HL-60/S4 treated with phorbol 12-myristate 13-acetate at 8.2 ng/mL for 4 days and 3 days (cell line): ENCODE data around the gene SPATA9.
"Not testable (repeated sequence)": the region's sequence is repeated elsewhere in the genome, so short reads cannot be mapped to it uniquely, and the experiment has no call there.

Experiments used
- in situ Hi-C: fragments of 300-500 bp; cut with MboI; formaldehyde crosslinking; loops from 2 replicates; pipeline ENCODE4 v1.15.0; 2022; ENCODE audit warnings: low sequenced_read_pairs

SPATA9 gene

GRCh38 chr5:95717439-95717838 is 34.6 kb upstream of the SPATA9 start:
- in situ Hi-C loops, result no loop called here

DNA sequence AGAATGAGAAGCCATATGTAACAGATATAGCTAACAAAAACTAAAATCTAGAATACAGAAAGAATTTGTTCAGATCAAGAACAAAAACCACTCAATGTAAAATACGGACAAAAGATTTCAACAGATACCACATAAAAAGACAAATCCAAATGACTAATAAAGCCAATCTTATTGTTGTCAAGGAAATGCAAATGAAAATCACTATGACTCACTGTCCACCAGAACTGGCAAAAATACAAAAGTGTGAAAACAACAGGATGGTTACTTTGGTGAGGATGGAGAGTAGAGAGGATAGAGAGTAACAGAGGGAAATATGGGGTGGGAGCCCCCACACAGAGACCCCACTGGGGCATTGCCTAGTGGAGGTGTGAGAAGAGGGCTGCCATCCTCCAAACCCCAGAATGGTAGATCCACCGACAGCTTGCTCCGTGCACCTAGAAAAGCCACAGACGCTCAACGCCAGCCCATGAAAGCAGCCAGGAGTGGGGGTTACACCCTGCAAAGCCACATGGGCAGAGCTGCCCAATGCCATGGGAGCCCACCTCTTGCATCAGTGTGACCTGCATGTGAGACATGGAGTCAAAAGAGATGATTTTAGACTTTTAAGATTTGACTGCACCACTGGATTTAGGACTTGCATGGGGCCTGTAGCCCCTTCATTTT is 33.1 kb upstream of the SPATA9 start:
- in situ Hi-C loops, result no loop called here

DNA sequence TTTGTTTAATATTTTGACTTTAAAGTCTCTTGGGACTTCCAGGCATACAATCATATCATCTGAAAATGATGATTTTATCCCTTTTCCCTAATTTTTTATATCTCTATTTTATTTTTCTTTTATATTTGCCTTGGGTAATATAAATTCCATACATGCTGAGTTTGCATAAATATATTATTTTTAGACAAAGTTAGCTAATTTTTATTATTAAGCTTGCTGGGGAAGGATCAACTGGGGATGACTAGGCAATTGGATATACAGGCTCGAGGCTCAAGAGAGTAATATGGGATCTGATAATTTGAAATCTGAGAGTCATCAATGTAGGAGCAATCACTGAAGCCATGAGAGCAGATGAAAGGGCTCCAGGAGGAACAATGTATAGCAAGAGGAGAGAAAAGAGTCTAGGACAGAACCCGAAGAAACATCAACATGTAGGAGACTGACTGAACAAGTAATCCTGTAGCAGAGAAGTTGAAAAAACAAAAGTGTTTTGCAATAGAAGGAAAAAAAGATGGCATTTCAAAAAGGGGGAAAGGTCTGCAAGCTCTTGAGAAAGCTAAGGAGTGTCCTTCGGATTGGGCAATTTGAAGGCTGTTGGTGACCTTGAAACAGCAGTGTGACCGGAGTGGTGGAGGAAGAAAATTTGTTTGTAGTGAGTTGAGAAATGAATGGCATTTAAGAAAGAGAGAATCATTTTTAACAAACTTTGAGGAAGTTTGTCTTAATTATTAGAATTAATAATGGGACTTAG is 31.3 kb upstream of the SPATA9 start:
- in situ Hi-C loops, result no loop called here

GRCh38 chr5:95713246-95713645 is 30.5 kb upstream of the SPATA9 start:
- in situ Hi-C loops, result not testable (repeated sequence)

DNA sequence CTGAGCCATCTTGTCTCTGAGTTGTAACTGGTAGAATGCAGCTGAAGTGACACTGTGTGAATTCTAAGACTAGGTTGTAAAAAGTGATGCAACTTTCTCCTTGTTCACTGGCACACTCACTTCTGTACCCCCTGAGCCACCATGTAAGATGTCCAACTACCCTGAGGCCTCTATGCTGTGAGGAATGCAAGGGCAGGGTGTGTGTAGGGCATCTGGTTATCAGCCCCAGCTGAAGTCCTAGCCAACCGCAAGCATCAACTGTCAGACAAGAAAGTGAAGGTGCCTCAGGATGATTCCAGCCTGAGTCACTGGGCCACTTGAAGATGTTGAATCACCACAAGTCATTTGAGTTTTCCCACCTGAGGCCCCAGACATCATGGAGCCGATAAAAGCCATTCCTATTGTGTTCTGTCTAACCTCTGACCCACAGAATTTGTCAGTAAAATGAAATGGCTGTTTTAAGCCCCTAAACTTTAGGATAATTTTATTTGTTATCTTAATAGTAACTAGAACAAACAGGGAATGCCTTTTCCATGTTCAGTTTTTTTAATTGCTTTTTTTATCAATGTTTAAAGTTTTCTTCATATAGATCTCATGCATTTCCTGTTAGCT is 29.7 kb upstream of the SPATA9 start:
- in situ Hi-C loops, result no loop called here

- in situ Hi-C loops, result no loop called here
Measured at GRCh38 chr5:95711501-95712346, 28.9 kb upstream of the SPATA9 start.

DNA sequence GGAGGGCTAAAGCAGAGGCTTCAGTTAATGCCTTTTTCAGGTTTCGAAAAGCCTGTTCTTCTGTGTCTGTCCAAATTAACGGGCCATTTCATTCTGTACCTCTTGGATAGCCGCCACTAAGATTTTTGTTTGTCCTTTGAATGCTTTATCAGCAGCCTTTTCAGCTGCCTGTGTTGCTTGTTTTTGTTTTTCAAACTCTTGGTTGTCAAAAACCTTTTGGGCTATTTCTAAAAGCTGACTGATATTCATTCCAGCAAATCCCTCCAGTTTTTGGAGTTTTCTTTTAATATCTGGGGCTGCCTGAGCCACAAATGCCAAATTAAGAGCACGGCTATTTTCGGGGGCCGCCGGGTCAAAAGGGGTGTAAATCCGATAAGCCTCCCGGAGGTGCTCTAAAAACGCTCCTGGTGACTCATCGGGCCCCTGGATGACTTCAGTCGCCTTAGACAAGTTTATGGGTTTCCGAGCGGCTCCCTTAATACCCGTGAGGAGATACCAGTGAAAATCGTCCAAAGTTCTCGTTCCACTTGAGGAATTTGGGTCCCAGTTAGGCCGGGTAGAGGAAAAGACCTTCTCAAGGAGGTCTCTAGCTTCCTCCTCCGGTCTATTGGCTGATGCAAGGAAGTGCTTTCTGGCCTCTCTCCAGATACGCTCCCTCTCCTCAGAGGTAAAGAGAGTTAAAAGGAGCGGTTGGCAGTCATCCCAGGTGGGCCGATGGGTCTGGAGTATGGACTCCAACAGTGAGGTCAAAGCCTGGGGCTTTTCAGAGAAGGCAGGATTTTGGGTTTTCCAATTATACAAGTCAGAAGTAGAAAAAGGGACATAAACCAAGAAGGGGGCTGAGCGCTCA is 28.1 kb upstream of the SPATA9 start:
- in situ Hi-C loops, result not testable (repeated sequence)

GRCh38 chr5:95709967-95710650 is 27.3 kb upstream of the SPATA9 start:
- in situ Hi-C loops, result no loop called here

DNA sequence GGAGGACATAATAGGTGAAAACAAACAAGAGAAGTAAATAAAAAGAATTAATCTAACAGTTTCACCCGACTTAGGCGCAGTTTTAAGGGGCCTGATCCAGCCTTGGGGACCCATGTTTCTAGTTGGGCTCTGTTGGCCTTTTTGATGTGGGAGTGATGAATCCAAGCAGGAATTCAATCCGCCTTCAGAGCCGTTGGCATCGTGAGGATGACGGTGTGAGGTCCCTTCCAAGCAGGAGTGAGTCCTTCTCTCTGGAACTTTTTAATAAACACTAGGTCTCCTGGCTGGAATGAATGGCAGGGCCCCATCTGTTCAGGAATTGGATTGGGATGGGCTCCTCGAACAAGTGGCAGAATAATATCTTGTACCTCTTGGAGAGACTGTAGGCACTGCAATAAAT is 26.1 kb upstream of the SPATA9 start:
- in situ Hi-C loops, result no loop called here

- in situ Hi-C loops, result not testable (repeated sequence)
Measured at GRCh38 chr5:95707534-95708188, 24.9 kb upstream of the SPATA9 start.

DNA sequence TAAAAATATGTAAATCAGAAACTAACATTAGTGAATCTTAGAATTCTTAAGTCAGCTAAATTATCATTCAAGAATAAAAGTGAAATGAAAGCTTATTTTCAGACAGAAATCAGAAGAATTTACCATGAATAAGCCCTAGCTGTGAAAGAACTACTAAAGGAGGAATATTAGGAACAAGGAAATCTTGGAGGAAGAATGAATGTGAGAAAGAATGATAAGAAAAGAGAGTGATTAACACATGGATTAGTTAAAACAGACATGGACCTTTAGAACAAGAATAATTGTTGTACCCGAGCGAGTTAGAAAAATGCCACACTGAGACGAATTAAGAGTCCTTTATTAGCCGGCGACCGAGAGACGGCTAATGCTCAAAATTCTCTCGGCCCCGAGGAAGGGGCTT is 24.3 kb upstream of the SPATA9 start:
- in situ Hi-C loops, result no loop called here

DNA sequence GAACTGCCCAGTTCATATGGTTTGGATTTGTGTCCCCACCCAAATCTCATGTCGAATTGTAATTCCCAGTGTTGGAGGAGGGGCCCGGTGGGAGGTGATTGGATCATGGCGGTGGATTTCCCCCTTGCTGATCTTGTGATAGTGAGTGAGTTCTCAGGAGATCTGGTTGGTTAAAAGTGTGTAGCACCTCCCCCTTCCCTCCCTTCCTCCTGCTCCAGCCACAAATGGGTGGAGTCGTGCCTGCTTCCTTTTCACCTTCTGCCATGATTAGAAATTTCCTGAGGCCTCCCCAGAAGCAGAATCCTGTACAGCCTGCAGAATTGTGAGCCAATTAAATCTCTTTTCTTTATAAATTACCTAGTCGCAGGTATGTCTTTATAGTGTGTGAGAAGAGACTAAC is 23.4 kb upstream of the SPATA9 start:
- in situ Hi-C loops, result not testable (repeated sequence)

DNA sequence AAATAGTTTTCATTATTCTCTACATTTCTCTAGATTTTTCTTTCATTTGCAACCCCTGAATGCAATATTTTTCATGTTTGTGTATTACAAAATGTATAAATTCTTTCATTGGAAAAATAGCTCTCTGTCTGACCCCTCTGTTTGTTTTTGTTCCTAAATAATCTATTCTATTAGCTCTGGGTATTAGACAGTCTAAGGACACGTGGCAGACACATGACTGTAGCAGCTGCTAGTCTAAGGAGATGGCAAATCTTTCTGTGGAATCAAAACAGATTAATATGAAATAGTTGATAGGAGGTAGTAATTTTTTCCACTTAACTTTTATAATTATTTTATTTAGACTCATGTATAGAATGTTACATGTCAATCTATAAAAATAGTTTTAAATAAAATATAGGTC is 21.4 kb upstream of the SPATA9 start:
- in situ Hi-C loops, result no loop called here

GRCh38 chr5:95701074-95701473 is 18.3 kb upstream of the SPATA9 start:
- in situ Hi-C loops, result no loop called here

DNA sequence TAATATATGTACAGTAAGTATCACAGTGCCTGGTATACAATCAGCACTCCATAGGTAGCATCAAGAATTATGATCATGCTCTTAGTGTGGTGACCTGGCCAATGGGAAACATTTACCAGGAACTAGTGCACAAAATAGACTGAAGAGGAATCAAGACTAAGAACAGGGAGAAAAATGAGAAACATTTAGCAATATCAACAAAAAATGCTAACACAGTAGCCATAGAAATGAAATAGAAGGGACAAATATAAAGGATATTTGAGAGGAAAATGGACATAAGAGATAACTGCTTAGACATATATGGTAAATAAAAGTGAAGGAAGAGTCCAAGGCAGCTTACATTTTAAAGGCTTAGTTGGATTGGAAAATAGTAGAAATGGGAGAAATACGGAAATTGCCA is 16.5 kb upstream of the SPATA9 start:
- in situ Hi-C loops, result no loop called here

DNA sequence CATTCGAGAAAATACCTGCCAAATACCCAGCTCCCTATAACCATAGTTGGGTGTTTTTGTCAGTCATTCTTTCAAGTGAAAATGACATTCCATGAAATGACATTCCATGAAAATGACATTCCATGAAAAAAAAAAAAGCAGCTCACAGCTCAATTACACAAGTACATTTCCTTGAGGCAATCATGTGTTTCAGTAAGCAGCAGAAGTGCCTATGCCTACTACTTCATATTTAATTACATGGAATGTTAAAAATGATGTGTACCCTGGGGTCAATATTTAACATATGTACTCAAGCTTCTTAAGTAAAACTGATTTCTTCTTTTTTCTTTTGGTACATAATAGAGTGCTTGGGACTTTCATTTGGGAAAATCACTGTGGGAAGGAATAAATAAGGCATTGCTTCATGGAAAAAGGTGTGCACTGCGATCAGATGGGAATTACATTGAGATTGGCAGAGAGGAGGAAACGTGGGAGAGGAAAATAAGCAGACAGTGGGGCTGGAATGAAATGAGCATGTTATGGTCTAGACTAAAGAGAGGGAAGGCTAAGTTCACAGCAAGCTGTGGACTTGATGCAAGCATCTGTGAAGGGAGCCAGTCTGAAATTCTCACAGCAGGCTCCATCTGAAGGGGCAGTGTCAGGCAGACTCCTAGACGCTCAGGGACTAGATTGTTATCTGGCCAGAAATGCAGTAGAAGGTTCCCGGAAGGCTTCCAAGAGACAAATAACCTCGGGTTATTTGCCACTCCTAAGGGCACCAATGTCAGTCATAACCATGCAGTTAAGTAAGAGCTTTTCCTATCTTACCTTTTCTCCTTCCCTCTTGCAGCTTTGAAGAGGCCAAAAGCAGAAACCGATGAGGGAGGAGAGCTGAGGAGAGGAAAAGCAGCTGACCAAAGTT is 15.2 kb upstream of the SPATA9 start:
- in situ Hi-C loops, result no loop called here

- in situ Hi-C loops, result no loop called here
Measured at GRCh38 chr5:95690333-95690732, 7.5 kb upstream of the SPATA9 start.

GRCh38 chr5:95689680-95690079 is 6.9 kb upstream of the SPATA9 start:
- in situ Hi-C loops, result no loop called here
